Mononuclear cell (primary cell): ENCODE results near the gene SORCS1. TPM values are rescaled to one million over a fixed set of nuclear protein-coding genes. Genes with fewer than 3 reads are reported as not detected.
"Not testable (repeated sequence)": the region's sequence is repeated elsewhere in the genome, so short reads cannot be mapped to it uniquely, and the experiment has no call there.

Experiments
- H3K27me3 ChIP-seq: 2 replicates; pipeline ENCODE4 v1.6.0; 2011; ENCODE audit warnings: low read length, control low read depth; ENCODE audit not compliant: insufficient read depth
- H3K4me1 ChIP-seq: 2 replicates; pipeline ENCODE4 v1.5.1; 2011; ENCODE audit warnings: mild to moderate bottlenecking, low read length, control low read depth; ENCODE audit not compliant: insufficient read depth
- H3K4me3 ChIP-seq: 2 replicates; pipeline ENCODE4 v1.5.1; 2011; ENCODE audit warnings: mild to moderate bottlenecking, low read length, moderate library complexity
- H3K9me3 ChIP-seq: 2 replicates; pipeline ENCODE4 v1.5.1; 2011; ENCODE audit warnings: low read depth, mild to moderate bottlenecking, control low read depth, low read length
- total RNA-seq: library from RNA; depleted of rRNA; stranded (reverse); fragments of >200 nt; gene quantifications from one replicate; pipeline ENCODE4 v1.2.3, GENCODE V29; 2012

Gene SORCS1
- total RNA-seq, 1 donor: 0.10 TPM

DNA sequence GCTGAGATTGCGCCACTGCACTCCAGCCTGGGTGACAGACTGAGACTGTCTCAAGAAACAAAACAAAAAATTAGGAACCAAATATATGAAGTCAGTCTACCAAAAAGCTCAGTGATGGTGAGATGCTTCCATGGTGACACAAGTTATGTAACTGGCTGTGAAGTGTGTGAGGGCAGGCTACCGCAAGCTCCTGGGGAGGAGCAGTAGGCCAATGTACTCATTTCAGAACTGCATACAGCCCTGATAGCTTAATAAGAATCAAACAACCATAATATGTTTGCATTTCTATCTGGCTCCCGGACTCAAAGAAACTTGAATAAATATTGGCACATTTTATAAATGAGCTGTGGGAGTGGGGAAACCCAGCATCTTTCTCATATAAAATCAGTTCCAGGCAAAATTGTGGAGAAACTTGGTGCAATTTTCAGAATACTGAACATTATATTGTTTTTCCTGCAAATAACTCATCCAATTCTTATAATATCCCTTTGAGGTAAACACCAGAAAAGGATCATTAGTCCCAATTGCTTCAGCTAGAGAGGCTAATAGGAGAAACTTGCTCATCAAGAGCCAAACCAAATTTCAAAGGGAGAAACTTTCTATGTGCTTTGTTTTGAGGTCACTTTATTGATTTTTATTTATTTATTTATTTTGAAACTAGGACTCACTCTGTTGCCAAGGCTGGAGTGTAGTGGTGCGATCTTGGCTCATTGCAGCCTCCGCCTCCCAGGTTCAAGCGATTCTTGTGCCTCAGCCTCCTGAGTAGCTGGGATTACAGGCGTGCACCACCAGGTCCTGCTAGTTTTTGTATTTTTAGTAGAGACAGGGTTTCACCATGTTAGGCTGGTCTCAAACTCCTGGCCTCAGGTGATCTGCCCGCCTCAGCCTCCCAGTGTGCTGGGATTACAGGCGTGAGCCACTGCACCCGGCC is 127.0 kb downstream of the SORCS1 start:
- Histone ChIP-seq H3K4me3 (no peak overlapping the region), H3K27me3 (no peaks in the 10 kb centered on the region), H3K4me1 (no peaks in the 10 kb centered on the region), H3K9me3 (no peaks in the 10 kb centered on the region)

DNA sequence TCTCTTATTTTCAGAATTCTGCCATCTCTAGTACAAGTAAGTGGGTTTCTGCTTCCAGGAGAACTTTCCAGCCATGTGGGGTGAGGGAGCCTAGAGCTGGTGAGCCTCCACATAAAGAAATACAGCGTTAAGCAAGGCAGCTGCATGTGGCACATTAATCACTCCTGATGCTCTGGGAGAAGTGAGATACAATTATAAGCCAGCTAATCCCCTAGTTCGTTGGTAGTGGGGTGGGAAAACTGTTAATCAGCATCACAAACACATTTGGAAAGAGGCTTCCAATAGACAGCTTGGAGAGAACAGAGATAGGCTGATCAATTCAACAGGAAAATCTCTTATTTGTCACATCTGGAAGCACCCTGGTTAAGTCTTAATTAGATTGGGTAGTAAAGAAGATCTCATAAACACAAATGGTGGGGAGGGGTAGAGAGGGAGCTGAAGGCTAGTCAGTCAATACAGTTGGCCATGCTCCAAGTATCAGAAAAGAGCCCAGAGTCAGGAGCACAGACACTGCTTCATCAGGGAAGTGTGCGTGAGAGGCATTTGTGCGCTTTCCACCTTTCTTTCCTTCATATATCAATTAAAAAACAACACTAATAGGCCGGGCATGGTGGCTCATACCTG is 130.6 kb downstream of the SORCS1 start:
- Histone ChIP-seq H3K4me3 (no peak overlapping the region), H3K9me3 (no peaks in the 10 kb centered on the region), H3K27me3 (no peaks in the 10 kb centered on the region), H3K4me1 (no peaks in the 10 kb centered on the region)

DNA sequence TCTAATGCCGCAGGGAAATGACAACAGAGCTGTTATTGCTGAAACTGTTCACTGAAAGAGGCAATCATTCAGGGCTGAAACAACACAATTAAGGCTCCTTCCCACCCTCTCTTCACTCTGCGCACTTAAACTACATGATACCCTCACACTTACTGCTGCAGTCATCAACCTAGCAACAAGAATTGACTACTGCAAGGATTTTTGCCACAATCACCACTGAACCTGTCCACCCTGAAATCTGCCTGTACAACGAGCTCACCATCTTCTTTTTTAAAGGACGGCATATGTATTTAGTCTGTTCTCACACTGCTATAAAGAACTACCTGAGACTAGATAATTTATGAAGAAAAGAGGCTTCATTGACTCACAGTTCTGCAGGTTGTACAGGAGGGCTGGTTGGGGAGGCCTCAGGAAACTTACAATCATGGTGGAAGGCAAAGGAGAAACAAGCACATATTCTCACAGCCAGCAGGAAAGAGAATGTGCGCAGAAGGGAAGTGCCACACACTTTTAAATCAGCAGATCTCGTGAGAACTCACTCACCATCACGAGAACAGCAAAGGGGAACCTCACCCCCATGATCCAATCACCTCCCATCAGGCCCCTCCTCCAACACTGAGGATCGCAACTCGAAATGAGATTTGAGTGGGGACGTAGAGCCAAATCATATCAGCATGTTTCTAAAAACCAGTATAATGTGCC is 131.7 kb downstream of the SORCS1 start:
- Histone ChIP-seq H3K27me3 (no peaks in the 10 kb centered on the region), H3K4me1 (no peaks in the 10 kb centered on the region), H3K9me3 (no peaks in the 10 kb centered on the region), H3K4me3 (no peak overlapping the region)

DNA sequence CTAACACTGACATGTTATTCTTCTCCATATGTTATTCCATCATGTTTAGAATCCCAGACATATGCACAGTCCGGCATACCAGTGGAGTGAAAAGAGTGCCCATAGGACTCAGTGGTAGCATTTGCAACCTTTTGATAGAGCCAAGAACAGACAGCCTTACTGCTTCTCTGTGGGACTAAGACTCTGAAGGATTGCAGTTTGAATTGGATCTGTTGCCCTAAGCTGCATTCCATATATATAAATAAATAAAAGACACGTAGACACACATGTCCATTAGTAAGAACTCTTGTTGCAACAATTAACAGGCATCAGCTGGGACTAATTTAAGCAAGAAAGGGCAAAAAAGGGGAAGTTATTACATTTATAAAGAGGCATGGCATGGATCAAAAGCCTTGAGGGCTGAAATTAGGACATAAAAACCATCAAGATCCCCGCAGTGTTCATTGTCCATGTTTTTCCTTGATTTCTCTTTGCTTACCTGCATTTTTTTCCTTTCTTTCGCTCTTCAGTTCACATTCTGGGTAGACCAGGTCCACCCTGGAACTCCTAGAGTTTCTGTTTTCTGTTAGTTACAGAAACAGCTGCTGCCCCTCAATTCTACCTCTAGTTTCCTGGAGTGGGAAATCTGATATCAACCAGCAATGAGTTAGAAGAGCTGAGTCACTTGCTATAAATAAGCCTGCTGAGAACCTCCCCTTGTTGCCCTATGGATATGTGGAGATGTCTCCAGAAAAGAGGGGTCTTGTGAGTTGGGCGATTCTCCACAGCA is 132.4 kb downstream of the SORCS1 start:
- Histone ChIP-seq H3K4me3 (no peak overlapping the region), H3K27me3 (no peaks in the 10 kb centered on the region), H3K9me3 (no peaks in the 10 kb centered on the region), H3K4me1 (no peaks in the 10 kb centered on the region)

GRCh38 chr10:107028236-107028635 is 136.3 kb downstream of the SORCS1 start:
- Histone ChIP-seq H3K27me3 (no peaks in the 10 kb centered on the region), H3K9me3 (no peaks in the 10 kb centered on the region), H3K4me1 (no peaks in the 10 kb centered on the region), H3K4me3 (no peak overlapping the region)

GRCh38 chr10:107025676-107026075 is 138.8 kb downstream of the SORCS1 start:
- H3K27me3 ChIP-seq: no peaks in the 10 kb centered on the region
- no peaks in the 10 kb centered on the region for H3K4me1 ChIP-seq
- no peak overlapping the region for H3K4me3 ChIP-seq
- no peaks in the 10 kb centered on the region for H3K9me3 ChIP-seq

- not testable (repeated sequence) for H3K9me3 ChIP-seq, H3K27me3 ChIP-seq, H3K4me1 ChIP-seq, H3K4me3 ChIP-seq
These were observed 140.5 kb downstream of the SORCS1 start for GRCh38 chr10:107024033-107024432.

DNA sequence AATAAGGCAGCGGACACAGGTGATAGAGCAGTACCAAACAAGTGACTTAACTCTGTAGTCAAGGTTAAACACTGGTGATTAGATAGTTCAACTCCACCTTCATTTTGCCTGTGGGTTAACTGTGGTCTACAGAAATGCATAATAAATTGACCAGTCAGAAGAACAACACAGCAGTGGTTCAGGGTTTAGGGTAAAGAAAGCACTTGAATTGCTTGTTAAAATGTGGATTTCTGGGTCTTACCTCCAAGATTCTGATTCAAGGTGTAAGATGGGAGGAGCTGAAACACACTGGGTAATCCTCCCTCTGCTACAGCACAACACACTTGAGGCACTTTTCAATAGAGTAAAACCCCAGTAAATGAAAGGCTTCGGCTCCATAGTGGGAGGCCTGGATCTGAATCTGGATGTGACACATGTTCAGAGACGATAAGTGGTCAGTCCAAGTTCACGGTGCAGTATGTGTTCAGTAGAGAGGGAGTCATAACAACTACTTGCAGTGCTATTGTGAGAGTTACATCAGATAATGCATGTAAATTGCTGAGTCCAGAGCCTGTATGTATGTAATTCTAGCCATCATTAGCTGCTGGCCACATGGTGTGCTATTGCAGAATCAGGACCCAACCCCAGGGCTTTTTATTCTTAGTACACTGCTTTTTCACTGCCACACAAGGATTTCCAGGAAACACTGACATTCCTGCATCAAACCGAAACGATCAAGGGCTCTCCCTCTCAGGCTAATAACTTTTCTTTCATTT is 141.7 kb downstream of the SORCS1 start:
- H3K27me3 ChIP-seq: no peaks in the 10 kb centered on the region
- H3K4me1 ChIP-seq: no peaks in the 10 kb centered on the region
- no peak overlapping the region for H3K4me3 ChIP-seq
- no peaks in the 10 kb centered on the region for H3K9me3 ChIP-seq

- Histone ChIP-seq H3K4me3 (no peak overlapping the region), H3K4me1 (no peaks in the 10 kb centered on the region), H3K9me3 (no peaks in the 10 kb centered on the region), H3K27me3 (no peaks in the 10 kb centered on the region)
These were observed 145.4 kb downstream of the SORCS1 start for GRCh38 chr10:107019154-107019553.

- H3K4me3 ChIP-seq: no peak overlapping the region
- H3K4me1 ChIP-seq: no peaks in the 10 kb centered on the region
- H3K27me3 ChIP-seq: no peaks in the 10 kb centered on the region
- no peaks in the 10 kb centered on the region for H3K9me3 ChIP-seq
These were observed 151.1 kb downstream of the SORCS1 start for GRCh38 chr10:107013258-107014006.

DNA sequence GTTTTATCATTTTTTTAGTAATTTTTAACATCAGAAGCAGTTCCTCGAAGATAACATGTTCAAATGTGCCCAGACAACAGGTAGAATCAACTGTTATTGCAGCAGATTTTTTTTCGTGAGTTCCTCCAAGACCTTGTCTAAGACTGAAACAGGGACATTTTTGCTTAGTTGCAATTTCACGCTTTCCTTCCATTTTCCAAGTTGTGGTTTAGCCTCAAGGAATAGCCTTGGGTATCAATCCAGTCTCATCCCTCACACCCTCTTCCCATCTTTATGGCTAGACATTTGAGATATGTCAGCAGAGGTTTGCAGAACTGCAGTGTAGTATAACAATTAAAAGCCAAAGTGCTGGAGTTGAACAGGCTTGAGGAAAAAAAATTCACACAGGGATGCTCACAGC is 152.5 kb downstream of the SORCS1 start:
- no peaks in the 10 kb centered on the region for H3K9me3 ChIP-seq
- H3K4me3 ChIP-seq: no peak overlapping the region
- H3K4me1 ChIP-seq: no peaks in the 10 kb centered on the region
- no peaks in the 10 kb centered on the region for H3K27me3 ChIP-seq

DNA sequence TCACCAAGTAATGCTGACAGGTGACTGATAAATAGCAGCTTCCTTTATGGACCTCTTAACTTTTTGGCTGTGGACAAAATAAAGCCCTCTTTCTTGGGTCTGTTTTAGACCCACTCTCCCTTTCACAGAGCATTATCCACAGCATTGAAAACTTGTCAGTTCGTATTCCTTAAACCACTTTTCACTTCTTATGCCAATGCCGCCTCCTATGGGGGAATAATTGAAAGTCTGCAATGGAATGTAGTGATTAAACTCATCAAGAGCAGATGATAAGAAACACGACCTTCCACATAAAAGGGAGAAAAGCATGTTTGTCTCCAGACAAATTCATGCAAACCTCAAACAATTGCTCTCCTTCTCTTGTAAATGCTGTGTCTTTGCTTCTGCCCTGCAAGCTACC is 153.4 kb downstream of the SORCS1 start:
- Histone ChIP-seq H3K27me3 (no peaks in the 10 kb centered on the region), H3K9me3 (no peaks in the 10 kb centered on the region), H3K4me3 (no peak overlapping the region), H3K4me1 (no peaks in the 10 kb centered on the region)

DNA sequence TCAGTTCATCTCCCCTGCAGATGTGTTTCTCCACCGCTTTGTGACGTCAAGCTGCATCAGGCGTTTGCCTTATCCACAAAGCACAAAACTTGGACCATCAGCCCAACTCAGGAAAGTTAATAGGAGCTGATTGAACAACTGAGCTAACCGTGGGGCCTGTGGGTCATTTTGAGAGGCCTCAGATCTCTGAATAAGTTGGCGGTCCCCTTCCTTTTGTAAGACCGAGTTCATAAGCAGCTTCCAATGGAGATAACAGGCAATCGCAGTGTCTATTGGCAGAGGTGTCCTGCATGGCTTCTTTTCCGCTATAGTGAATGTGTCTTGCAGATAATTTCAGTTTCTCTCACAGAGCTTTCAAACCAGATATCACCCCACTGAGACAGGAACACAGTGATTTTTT is 154.0 kb downstream of the SORCS1 start:
- no peaks in the 10 kb centered on the region for H3K27me3 ChIP-seq
- H3K4me1 ChIP-seq: no peaks in the 10 kb centered on the region
- no peaks in the 10 kb centered on the region for H3K9me3 ChIP-seq
- H3K4me3 ChIP-seq: no peak overlapping the region

DNA sequence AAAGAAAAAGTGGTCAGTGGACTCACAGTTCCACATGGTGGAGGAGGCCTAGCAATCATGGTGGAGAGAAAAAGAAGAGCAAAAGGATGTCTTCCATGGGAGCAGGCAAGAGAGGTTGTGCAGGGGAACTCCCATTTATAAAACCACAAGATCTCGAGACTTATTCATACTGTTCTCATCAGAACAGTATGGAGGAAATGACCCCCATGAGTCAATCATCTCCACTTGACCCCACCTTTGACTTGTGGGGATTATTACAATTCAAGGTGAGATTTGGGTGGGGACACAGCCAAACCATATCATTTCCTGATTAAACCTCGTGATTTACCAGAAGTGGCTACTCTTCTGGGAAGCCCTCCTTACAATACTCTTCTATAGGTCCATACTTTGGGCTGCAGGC is 160.1 kb downstream of the SORCS1 start:
- Histone ChIP-seq H3K4me1 (no peaks in the 10 kb centered on the region), H3K9me3 (no peaks in the 10 kb centered on the region), H3K27me3 (no peaks in the 10 kb centered on the region), H3K4me3 (no peak overlapping the region)
